BLaER1 treated with 17β-estradiol and CSF1 and Interleukin-3, amounts not matched to agents 10 nM and 100 nM (cell line): ENCODE results near the gene OLA1.

ENCODE experiments used
- H3K27ac ChIP-seq, 11 experiments: shearing (Covaris generic); formaldehyde crosslinking; 2 replicates each; pipeline ENCODE4 v1.8.1; 2022
- H3K27me3 ChIP-seq, 11 experiments: shearing (Covaris generic); formaldehyde crosslinking; 2 replicates each; pipeline ENCODE4 v1.8.1; 2022
- H3K36me3 ChIP-seq, 11 experiments: shearing (Covaris generic); formaldehyde crosslinking; 2 replicates each; pipeline ENCODE4 v1.8.1; 2022
- H3K4me1 ChIP-seq, 10 experiments: shearing (Covaris generic); formaldehyde crosslinking; 2 replicates each; pipeline ENCODE4 v1.8.1; 2022
- H3K4me2 ChIP-seq, 11 experiments: shearing (Covaris generic); formaldehyde crosslinking; 2 replicates each; pipeline ENCODE4 v1.8.1; 2022
- H3K4me3 ChIP-seq, 10 experiments: shearing (Covaris generic); formaldehyde crosslinking; 2 replicates each; pipeline ENCODE4 v1.8.1; 2022
- H3K9ac ChIP-seq, 11 experiments: shearing (Covaris generic); formaldehyde crosslinking; 2 replicates each; pipeline ENCODE4 v1.8.1; 2022
- H3K9me3 ChIP-seq, 11 experiments: shearing (Covaris generic); formaldehyde crosslinking; replicated peaks in 1 of 11; 2 replicates each; pipeline ENCODE4 v1.8.1; 2022
- H4K20me1 ChIP-seq, 11 experiments: shearing (Covaris generic); formaldehyde crosslinking; 2 replicates each; pipeline ENCODE4 v1.8.1; 2022
- Cebpa-rat ChIP-seq, 11 experiments: shearing (Covaris generic); IDR thresholded peaks; 2 replicates each; pipeline ENCODE4 v1.8.1; 2022

Gene OLA1

DNA sequence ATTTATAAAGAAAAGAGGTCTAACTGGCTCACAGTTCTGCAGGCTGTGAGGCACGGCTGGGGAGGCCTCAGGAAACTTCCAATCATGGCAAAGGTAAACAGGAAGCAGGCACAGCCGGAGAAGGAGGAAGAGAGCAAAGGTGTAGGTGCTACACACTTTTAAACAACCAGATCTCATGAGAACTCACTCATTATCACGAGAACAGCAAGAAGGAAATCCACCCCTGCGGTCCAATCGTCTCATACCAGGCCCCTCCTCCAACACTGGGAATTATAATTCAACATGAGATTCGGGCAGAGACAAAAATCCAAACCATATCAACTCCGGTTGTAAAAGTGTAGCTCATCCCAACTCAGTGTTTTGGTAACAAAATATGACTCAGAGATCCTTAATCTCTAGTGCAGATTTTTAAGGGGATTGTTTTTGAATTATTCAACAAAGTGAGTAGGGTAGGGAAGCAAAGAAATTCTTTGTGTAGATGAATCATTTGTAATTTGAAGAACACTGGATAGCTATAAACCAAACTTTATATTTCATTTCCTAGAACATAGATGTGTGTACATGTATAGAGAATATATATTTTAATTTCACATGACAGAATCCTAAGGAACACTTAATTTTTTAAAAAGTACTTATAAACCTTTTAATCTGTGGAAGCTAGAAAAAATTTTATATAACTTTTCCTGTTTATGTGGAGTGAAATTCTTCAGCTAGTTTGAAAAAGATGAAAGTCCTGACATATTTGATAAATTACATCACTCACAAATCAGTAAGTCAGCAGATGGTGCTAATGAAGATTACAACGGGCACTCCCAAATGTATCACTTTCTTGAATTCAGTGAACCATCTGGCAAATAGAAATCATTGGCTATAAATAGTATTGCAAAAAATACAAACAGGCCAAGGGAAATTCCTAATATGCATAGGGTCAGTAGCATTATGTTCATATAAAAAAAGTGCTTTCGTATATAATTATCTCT, 130.1 kb downstream of the OLA1 start:
- Histone ChIP-seq H3K4me1 (no peaks in the 10 kb centered on the region), H3K4me3 (no peak overlapping the region), H3K36me3 (peaks cover 12 to 67% (median 33%) of the 10 kb centered on the region in 11 experiments; a peak in 19 of 22 replicates), H3K27ac (no peak overlapping the region), H4K20me1 (no peaks in the 10 kb centered on the region), H3K9ac (no peak overlapping the region), H3K4me2 (no peak overlapping the region), H3K27me3 (no peaks in the 10 kb centered on the region), H3K9me3 (no peaks in the 10 kb centered on the region)
- TF ChIP-seq Cebpa-rat (IDR thresholded peaks at IDR 0.05), result no peak

- Histone ChIP-seq H3K9me3 (no peaks in the 10 kb centered on the region), H3K27ac (no peak overlapping the region), H3K4me1 (peaks cover 0 to 8% (median 0%) of the 10 kb centered on the region in 10 experiments; a peak in 4 of 20 replicates), H3K27me3 (no peaks in the 10 kb centered on the region), H3K9ac (no peak overlapping the region), H3K36me3 (peaks cover 6 to 62% (median 26%) of the 10 kb centered on the region in 11 experiments; a peak in 14 of 22 replicates), H3K4me2 (peak overlapping the region in 2 of 11 experiments; percentile 11 to 22; a peak in 2 of 22 replicates), H3K4me3 (no peak overlapping the region), H4K20me1 (no peaks in the 10 kb centered on the region)
- TF ChIP-seq Cebpa-rat (IDR thresholded peaks at IDR 0.05), result no peak
Observed at GRCh38 chr2:174112073-174112472, 136.3 kb downstream of the OLA1 start.

DNA sequence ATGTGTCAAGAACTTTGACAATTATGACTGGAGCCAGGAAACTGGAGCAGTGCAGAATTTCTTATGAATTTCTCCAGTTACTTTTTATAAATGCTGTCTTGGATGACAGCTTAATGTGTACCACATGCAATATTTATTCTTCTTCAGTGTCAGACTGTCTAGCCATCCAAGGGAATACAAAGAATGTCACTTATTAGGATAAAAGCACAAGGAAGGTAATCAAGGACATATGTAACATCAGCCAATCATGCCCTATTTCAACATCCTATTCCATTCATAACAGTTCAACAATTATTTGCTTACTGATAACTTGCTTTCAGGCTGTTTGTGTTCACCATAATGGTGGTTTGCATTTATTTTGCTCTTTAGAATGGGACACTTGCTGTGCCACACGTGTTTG, 139.8 kb downstream of the OLA1 start:
- TF ChIP-seq Cebpa-rat (IDR thresholded peaks at IDR 0.05), result no peak
- no peak overlapping the region for H3K27ac ChIP-seq
- H3K4me3 ChIP-seq, result no peak overlapping the region
- H4K20me1 ChIP-seq, result no peaks in the 10 kb centered on the region
- peaks cover 0 to 8% (median 0%) of the 10 kb centered on the region in 10 experiments; a peak in 4 of 20 replicates for H3K4me1 ChIP-seq
- no peak overlapping the region for H3K9ac ChIP-seq
- no peaks in the 10 kb centered on the region for H3K27me3 ChIP-seq
- H3K36me3 ChIP-seq, result peaks cover 0 to 42% (median 13%) of the 10 kb centered on the region in 11 experiments; a peak in 14 of 22 replicates
- H3K9me3 ChIP-seq, result no peaks in the 10 kb centered on the region
- H3K4me2 ChIP-seq, result no peak overlapping the region

- Histone ChIP-seq H4K20me1 (no peaks in the 10 kb centered on the region), H3K27me3 (no peaks in the 10 kb centered on the region), H3K4me2 (no peak overlapping the region), H3K27ac (no peak overlapping the region), H3K9ac (no peak overlapping the region), H3K36me3 (peaks cover 0 to 36% (median 9%) of the 10 kb centered on the region in 11 experiments; a peak in 14 of 22 replicates), H3K9me3 (no peaks in the 10 kb centered on the region), H3K4me3 (no peak overlapping the region), H3K4me1 (no peaks in the 10 kb centered on the region)
- no peak for TF ChIP-seq Cebpa-rat (IDR thresholded peaks at IDR 0.05)
Observed at GRCh38 chr2:174106736-174107135, 141.6 kb downstream of the OLA1 start.

GRCh38 chr2:174094542-174094941, 153.8 kb downstream of the OLA1 start:
- no peaks in the 10 kb centered on the region for H4K20me1 ChIP-seq
- H3K4me1 ChIP-seq, result no peaks in the 10 kb centered on the region
- H3K4me2 ChIP-seq, result no peak overlapping the region
- H3K9ac ChIP-seq, result no peak overlapping the region
- no peak overlapping the region for H3K27ac ChIP-seq
- H3K4me3 ChIP-seq, result no peak overlapping the region
- H3K36me3 ChIP-seq, result peaks cover 5 to 62% (median 28%) of the 10 kb centered on the region in 11 experiments; a peak in 21 of 22 replicates
- no peak for TF ChIP-seq Cebpa-rat (IDR thresholded peaks at IDR 0.05)
- no peaks in the 10 kb centered on the region for H3K9me3 ChIP-seq
- H3K27me3 ChIP-seq, result no peaks in the 10 kb centered on the region

- H3K4me1 ChIP-seq, result no peaks in the 10 kb centered on the region
- no peak overlapping the region for H3K27ac ChIP-seq
- H3K9me3 ChIP-seq, result no peaks in the 10 kb centered on the region
- H3K4me2 ChIP-seq, result no peak overlapping the region
- no peak overlapping the region for H3K4me3 ChIP-seq
- no peaks in the 10 kb centered on the region for H3K27me3 ChIP-seq
- peaks cover 0 to 37% (median 20%) of the 10 kb centered on the region in 11 experiments; a peak in 18 of 22 replicates for H3K36me3 ChIP-seq
- TF ChIP-seq Cebpa-rat (IDR thresholded peaks at IDR 0.05), result no peak
- H4K20me1 ChIP-seq, result no peaks in the 10 kb centered on the region
- H3K9ac ChIP-seq, result no peak overlapping the region
Observed at GRCh38 chr2:174090476-174090875, 157.9 kb downstream of the OLA1 start.

DNA sequence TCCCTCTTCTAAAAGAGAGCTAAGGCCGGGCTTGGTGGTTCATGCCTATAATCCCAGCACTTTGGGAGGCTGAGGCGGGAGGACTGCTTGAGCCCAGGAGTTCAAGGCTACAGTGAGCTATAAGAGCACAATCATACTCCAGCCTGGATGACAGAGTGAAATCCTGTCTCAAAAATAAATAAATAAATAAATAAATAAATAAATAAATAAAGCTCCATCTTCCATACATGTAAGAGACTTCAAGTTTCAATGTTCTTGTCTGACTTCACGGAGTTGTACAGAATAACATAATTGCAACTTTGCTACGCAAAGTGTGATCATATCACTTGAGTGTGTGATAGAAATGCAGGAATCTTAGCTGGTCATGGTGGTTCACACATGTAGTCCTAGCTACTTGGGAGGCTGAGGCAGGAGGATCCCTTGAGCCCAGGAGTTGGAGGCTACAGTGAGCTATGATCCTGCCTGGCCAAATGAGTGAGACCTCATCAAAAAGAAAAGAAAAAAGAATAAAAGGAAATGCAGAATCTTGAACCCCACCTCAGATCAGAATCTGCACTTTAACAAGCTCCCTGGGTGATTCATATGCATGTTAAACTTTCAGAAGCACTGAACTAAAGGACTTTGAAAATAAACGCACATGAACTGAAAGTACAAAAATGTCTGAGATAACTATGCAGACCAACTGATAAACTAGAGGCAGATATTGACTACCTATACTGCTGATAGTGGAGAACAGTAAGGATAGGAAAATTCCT, 159.4 kb downstream of the OLA1 start:
- Histone ChIP-seq H3K4me1 (no peaks in the 10 kb centered on the region), H3K27me3 (no peaks in the 10 kb centered on the region), H4K20me1 (no peaks in the 10 kb centered on the region), H3K27ac (no peak overlapping the region), H3K4me3 (no peak overlapping the region), H3K9ac (no peak overlapping the region), H3K4me2 (no peak overlapping the region), H3K9me3 (no peaks in the 10 kb centered on the region), H3K36me3 (peaks cover 0 to 37% (median 20%) of the 10 kb centered on the region in 11 experiments; a peak in 16 of 22 replicates)
- no peak for TF ChIP-seq Cebpa-rat (IDR thresholded peaks at IDR 0.05)

GRCh38 chr2:174086708-174087107, 161.6 kb downstream of the OLA1 start:
- Histone ChIP-seq H3K4me2 (no peak overlapping the region), H3K4me1 (no peaks in the 10 kb centered on the region), H3K27me3 (no peaks in the 10 kb centered on the region), H4K20me1 (no peaks in the 10 kb centered on the region), H3K27ac (no peak overlapping the region), H3K9ac (no peak overlapping the region), H3K4me3 (no peak overlapping the region), H3K36me3 (peaks cover 0 to 31% (median 16%) of the 10 kb centered on the region in 11 experiments; a peak in 14 of 22 replicates), H3K9me3 (no peaks in the 10 kb centered on the region)
- no peak for TF ChIP-seq Cebpa-rat (IDR thresholded peaks at IDR 0.05)

DNA sequence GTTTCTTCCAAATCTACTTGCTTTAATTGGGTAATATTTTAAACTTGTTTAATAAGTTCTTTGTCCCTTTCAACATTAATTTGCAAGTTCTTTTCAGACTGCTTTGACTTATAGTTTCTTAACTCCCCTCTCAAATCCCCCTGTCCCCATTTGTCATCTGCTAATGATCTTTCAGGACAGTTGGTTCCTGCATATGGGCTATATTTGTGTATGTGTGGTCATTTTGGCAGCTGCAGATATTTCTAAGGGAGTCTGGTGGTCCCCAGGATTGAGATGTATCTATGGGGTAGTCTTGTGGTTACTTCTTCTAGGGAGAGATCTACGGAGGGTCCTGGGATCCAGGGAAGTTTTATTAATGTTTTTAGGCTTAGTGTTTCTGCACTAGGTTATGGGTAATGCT, 162.6 kb downstream of the OLA1 start:
- Histone ChIP-seq H3K9ac (no peak overlapping the region), H3K4me3 (no peak overlapping the region), H3K4me1 (no peaks in the 10 kb centered on the region), H4K20me1 (no peaks in the 10 kb centered on the region), H3K9me3 (no peaks in the 10 kb centered on the region), H3K36me3 (peaks cover 3 to 37% (median 18%) of the 10 kb centered on the region in 11 experiments; a peak in 15 of 22 replicates), H3K27me3 (no peaks in the 10 kb centered on the region), H3K4me2 (no peak overlapping the region), H3K27ac (no peak overlapping the region)
- no peak for TF ChIP-seq Cebpa-rat (IDR thresholded peaks at IDR 0.05)
